Islet precursor cell (in vitro differentiated cells): ENCODE measurements around the gene PCDHGB2.
"Not testable (repeated sequence)": the region's sequence is repeated elsewhere in the genome, so short reads cannot be mapped to it uniquely, and the experiment has no call there.

Experiments
- DNase-seq: peaks from one replicate; pipeline ENCODE4 v3.0.0-alpha.2; 2018

Gene PCDHGB2

DNA sequence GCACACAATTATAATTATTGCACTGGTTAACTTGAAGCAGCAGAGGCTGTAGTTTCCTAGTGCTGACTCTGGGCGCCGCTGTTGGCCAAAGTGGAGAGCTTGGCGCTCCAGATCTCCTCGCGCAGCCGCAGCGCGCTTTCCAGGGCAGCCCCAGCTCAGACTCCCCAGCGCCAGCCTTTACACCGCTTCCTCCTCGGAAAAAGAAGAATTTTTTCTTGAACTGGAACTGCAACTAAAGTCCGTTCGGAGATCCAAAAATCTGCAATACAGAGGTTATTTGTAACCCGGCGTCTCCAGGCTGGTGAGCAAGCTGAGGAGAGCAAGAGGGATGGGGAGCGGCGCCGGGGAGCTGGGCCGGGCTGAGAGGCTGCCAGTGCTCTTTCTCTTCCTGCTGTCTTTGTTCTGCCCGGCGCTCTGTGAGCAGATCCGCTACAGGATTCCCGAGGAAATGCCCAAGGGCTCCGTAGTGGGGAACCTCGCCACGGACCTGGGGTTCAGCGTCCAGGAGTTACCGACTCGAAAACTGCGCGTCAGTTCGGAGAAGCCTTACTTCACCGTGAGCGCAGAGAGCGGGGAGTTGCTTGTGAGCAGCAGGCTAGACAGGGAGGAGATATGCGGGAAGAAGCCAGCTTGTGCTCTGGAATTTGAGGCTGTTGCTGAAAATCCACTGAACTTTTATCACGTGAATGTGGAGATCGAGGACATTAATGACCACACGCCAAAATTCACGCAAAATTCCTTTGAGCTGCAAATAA, 27.9 kb downstream of the PCDHGB2 start, which contains the start of gene PCDHGB4:
TSS of gene PCDHGB4 (plus strand) at position 142 of the 755 bp plus-strand sequence. CDS start at position 329, 187 bp downstream.
- DNase-seq: peak; percentile 83

DNA sequence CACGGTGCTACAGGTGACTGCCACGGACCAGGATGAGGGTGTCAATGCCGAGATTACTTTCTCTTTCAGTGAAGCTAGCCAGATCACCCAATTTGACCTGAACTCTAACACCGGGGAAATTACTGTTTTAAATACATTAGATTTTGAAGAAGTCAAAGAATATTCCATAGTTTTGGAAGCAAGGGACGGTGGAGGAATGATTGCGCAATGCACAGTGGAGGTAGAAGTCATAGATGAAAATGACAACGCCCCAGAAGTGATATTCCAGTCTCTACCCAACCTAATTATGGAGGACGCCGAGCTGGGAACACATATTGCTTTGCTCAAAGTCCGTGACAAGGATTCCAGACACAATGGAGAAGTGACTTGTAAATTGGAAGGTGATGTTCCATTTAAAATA, 28.9 kb downstream of the PCDHGB2 start:
- no peak for DNase-seq

- no peak for DNase-seq
Observed at GRCh38 chr5:141389153-141390042, 29.6 kb downstream of the PCDHGB2 start.

DNA sequence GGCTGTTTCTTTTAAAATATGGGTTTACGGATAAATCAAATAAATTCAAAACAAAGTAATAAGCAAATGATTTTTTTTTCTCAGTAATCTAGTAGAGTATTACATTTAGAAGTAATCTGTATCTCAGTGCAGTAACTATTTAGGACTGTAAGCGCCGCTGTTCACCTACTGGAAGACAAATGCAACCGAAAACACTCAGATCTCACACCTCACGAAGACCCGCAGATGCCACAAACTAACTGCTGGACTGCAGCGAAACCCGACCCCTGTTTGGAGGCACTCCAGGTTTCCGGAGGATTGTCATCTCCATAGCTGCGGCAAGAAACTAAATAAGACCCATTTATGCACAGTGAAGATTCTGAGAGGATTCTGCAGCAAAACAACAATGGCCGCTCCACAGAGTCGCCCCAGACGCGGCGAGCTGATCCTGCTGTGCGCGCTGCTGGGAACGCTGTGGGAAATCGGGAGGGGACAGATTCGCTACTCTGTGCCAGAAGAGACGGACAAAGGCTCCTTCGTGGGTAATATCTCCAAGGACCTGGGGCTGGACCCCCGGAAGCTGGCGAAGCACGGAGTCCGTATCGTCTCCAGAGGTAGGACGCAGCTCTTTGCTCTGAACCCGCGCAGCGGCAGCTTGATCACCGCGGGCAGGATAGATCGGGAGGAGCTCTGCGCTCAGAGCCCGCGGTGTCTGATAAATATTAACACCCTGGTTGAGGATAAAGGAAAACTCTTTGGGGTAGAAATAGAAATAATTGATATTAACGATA, 32.8 kb downstream of the PCDHGB2 start, which contains the start of gene PCDHGA8:
TSS of gene PCDHGA8 (plus strand) at position 205 of the 770 bp plus-strand sequence. CDS start at position 386, 181 bp downstream.
- DNase-seq: no peak

- DNase-seq: no peak
Observed at GRCh38 chr5:141393267-141393666, 33.5 kb downstream of the PCDHGB2 start.

DNA sequence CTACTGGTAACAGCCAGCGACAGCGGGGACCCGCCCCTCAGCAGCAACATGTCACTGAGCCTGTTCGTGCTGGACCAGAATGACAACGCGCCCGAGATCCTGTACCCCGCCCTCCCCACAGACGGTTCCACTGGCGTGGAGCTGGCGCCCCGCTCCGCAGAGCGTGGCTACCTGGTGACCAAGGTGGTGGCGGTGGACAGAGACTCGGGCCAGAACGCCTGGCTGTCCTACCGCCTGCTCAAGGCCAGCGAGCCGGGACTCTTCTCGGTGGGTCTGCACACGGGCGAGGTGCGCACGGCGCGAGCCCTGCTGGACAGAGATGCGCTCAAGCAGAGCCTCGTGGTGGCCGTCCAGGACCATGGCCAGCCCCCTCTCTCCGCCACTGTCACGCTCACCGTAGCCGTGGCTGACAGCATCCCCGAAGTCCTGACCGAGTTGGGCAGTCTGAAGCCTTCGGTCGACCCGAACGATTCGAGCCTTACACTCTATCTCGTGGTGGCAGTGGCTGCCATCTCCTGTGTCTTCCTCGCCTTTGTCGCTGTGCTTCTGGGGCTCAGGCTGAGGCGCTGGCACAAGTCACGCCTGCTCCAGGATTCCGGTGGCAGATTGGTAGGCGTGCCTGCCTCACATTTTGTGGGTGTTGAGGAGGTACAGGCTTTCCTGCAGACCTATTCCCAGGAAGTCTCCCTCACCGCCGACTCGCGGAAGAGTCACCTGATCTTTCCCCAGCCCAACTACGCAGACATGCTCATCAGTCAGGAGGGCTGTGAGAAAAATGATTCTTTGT, 34.8 kb downstream of the PCDHGB2 start:
- DNase-seq: not testable (repeated sequence)

- not testable (repeated sequence) for DNase-seq
Observed at GRCh38 chr5:141397756-141398551, 38.2 kb downstream of the PCDHGB2 start, which contains the start of gene PCDHGB5. TSS of gene PCDHGB5 (plus strand) at chr5:141397947. CDS start at chr5:141398128, 181 bp downstream.

GRCh38 chr5:141398608-141399007, 38.8 kb downstream of the PCDHGB2 start:
- DNase-seq: no peak

- no peak for DNase-seq
Observed at GRCh38 chr5:141399555-141400258, 39.9 kb downstream of the PCDHGB2 start.

DNA sequence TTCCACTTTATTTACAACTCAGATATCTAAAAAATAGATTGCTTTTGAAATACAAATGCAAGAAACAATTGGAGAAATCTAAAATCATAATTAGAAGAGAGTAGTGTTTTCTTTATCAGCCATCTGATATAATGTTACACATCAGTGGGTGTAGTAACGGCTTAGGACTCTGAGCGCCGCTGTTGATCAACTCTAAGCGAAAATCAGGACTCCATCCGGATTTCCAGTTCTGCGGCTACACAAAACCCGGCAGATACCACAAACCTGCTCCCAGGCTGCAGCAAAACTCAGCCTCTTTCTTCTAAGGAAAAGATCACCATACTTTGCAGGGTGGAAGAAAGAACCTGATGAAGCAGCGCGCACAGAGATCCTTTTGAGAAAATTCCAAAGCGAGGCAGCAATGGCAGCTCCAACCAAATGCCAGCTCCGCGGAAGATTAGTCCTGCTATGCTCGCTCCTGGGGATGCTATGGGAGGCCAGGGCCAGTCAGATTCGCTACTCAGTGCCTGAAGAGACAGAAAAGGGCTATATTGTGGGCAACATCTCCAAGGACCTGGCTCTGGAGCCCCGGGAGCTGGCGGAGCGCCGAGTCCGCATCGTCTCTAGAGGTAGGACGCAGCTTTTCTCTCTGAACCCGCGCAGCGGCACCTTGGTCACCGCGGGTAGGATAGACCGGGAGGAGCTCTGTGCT, 42.9 kb downstream of the PCDHGB2 start, which contains the start of gene PCDHGA9:
TSS of gene PCDHGA9 (plus strand) at position 226 of the 691 bp plus-strand sequence. CDS start at position 401, 175 bp downstream.
- DNase-seq: no peak

DNA sequence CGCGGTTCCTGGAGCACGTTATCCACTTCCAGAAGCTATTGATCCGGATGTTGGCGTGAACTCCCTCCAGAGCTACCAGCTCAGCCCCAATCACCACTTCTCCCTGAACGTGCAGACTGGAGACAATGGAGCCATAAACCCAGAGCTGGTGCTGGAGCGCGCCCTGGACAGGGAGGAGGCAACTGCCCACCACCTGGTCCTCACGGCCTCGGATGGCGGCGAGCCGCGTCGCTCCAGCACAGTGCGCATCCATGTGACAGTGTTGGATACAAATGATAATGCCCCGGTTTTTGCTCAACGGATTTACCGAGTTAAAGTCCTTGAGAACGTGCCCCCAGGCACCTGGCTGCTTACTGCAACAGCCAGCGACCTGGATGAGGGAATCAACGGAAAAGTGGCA, 43.6 kb downstream of the PCDHGB2 start:
- no peak for DNase-seq

DNA sequence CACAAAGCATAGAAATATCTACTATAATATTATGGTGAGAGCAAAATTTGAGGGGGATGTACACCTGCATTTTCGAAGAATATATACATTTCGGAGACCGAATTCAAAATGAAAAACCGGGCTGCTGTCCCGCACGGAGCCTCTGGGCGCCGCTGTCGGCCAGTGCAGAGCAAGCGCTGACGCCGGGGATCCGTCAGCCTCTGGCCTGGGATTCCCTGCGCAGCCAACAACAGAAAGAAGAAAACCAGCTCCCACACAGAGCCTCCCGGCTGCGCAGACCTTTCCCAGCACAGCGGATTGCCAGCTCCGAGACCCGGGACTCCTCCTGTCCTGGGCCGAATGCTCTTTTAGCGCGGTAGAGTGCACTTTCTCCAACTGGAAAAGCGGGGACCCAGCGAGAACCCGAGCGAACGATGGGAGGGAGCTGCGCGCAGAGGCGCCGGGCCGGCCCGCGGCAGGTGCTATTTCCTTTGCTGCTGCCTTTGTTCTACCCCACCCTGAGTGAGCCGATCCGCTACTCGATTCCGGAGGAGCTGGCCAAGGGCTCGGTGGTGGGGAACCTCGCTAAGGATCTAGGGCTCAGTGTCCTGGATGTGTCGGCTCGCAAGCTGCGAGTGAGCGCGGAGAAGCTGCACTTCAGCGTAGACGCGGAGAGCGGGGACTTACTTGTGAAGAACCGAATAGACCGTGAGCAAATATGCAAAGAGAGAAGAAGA, 48.2 kb downstream of the PCDHGB2 start, which contains the start of gene PCDHGB6:
TSS of gene PCDHGB6 (plus strand) at position 232 of the 716 bp plus-strand sequence. CDS start at position 414, 182 bp downstream.
- DNase-seq: peak; percentile 85

DNA sequence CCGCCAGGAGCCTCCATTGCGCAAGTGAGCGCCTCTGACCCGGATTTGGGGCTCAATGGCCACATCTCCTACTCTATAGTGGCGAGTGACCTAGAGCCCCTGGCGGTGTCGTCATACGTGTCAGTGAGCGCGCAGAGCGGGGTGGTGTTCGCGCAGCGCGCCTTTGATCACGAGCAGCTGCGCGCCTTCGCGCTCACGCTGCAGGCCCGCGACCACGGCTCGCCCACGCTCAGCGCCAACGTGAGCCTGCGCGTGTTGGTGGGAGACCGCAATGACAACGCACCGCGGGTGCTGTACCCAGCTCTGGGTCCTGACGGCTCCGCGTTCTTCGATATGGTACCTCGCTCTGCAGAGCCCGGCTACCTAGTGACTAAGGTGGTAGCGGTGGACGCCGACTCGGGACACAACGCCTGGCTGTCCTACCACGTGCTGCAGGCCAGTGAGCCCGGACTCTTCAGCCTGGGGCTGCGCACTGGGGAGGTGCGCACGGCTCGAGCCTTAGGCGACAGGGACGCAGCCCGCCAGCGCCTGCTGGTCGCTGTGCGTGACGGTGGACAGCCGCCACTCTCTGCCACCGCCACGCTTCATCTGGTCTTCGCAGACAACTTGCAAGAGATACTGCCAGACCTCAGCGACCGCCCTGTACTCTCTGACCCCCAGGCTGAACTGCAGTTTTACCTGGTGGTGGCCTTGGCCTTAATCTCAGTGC, 50.0 kb downstream of the PCDHGB2 start:
- DNase-seq: no peak

DNA sequence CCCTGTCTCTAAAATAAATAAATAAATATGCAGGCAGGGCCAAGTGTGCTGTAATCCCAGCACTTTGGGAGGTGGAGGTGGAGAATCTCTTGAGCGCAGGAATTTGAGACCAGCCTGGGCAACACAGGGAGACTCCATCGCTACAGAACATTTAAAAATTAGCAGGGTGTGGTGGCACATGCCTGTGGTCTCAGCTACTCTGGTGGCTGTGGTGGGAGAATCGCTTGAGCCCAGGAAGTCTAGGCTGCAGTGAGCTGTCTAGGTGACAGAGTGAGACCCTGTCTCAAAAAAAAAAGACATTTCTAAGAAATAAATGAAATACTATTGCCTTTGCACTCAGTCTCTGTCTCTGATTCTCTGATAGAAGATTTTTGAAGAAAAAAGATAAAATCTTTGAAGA, 51.8 kb downstream of the PCDHGB2 start:
- DNase-seq: no peak
